ENCODE results near the gene NEIL1.
"Not testable (repeated sequence)": the region's sequence is repeated elsewhere in the genome, so short reads cannot be mapped to it uniquely, and the experiment has no call there.

NEIL1 gene

GRCh38 chr15:75380773-75381172 lies 33.9 kb downstream of the NEIL1 start:
- DNase-seq (ENCODE audit: low spot score): no peak

DNA sequence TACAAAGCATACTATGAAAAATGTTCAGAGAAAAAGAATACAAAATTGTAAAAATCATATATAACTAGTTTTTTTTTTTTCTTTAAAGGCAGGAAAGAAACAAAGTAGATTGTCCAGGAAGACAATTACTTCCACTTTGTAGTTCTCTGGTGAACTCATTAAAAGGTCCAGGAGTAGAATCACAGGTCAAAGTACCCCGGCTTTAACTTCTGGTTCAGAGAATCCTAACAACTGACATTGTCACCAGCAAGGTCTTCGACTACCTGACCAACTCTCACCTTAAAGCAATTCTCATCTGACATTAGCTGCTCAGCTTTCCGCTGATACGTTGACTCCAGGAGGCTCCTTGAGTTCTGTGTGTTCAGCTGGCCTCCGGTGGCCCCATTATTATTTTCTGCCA lies 37.1 kb downstream of the NEIL1 start:
- DNase-seq (ENCODE audit: low spot score): not testable (repeated sequence)

- no peak for DNase-seq (ENCODE audit: low spot score)
These were observed 43.0 kb downstream of the NEIL1 start for GRCh38 chr15:75389791-75390382.

DNA sequence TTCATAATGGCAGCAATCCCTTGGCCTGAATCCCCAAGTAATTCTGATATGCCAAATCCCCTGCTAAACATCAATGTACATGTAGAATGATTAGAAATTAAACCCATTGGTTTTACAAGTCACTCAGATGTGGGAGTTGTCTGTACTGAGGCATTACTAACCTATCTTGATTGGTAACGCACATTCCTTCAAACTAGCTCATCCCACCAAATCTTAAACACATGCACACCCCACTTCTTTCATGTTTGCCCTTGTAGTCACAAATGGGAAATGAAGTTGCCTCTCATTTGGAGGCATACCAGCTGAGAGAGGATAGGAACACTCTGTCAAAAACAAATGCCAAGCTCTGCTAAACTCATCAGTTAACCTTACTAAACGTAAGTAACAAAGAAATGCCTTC lies 50.7 kb downstream of the NEIL1 start:
- DNase-seq (ENCODE audit: low spot score): no peak

DNA sequence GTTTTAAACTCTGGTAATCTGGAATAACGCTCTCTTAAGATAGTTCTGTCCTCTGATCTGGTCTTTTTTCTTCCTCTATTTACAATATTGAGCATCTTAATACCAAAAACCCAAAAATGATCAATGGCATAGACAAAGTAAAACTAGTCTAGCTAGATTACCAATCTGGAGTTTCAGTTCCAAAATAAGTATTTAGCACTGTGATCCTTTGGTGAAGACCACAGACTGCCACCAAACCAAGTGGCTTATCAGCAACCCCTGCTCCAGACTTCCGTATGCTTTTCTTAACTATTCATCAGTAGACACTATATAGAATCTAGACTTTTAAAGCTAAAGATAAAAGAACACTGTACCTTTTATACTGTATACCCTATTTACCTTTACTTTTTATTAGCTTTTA lies 57.1 kb downstream of the NEIL1 start:
- DNase-seq (ENCODE audit: low spot score): no peak

Measured in hematopoietic multipotent progenitor cell treated with erythropoietin and hydrocortisone succinate and interleukin-3 and kit ligand, for 17 days (in vitro differentiated cells).